Endothelial cell of umbilical vein (primary cell): ENCODE measurements around the gene RASD1. TPM values are rescaled to one million over a fixed set of nuclear protein-coding genes. Genes with fewer than 3 reads are reported as not detected.

Source experiments
- BruUV-seq: library from RNA; stranded (reverse); fragments of 400-500 nt; replicated peaks from 2 replicates; lab custom pipeline; 2021; lab: Mats Ljungman, UMichigan
- CTCF ChIA-PET: fragments of 300-600, 350-600 bp; sonication (Branson Sonifier 250); formaldehyde crosslinking; loops from one replicate; lab custom pipeline; 2021; ENCODE audit warnings: antibody characterized with exemption, inconsistent platforms; lab: Charles Lee
- POLR2A ChIA-PET: fragments of 300-600, 350-600 bp; sonication (Branson Sonifier 250); formaldehyde crosslinking; loops from one replicate; lab custom pipeline; 2021; ENCODE audit warnings: antibody characterized with exemption, inconsistent platforms; lab: Charles Lee
- DNase-seq: peaks from one replicate; pipeline ENCODE4 v3.0.0-alpha.2; 2011; ENCODE audit warnings: low read depth, low spot score
- FAIRE-seq: peaks from 2 replicates; lab custom pipeline; 2011; peaks lifted over from hg19 to GRCh38; lab: Jason Lieb, UNC
- H2AFZ ChIP-seq: 2 replicates; pipeline ENCODE4 v1.6.0; 2012; ENCODE audit warnings: low read depth, low read length, control low read depth, inconsistent platforms
- H3K27ac ChIP-seq: 2 replicates; pipeline ENCODE4 v1.5.1; 2011; ENCODE audit warnings: low read depth, mild to moderate bottlenecking, control low read depth, low read length, moderate library complexity; ENCODE audit not compliant: insufficient read depth
- H3K27me3 ChIP-seq, 2 experiments: 2 replicates each; pipeline versions ENCODE4 v1.6.0 to v1.6.1; 2011; ENCODE audit warnings: low read length in 2 of 2, mixed read lengths in 1 of 2; ENCODE audit not compliant: control insufficient read depth in 2 of 2, insufficient read depth in 2 of 2
- H3K36me3 ChIP-seq, 2 experiments: 2 replicates in 1 of 2; 3 replicates in 1 of 2; pipeline ENCODE4 v1.5.1; 2011; ENCODE audit warnings: low read length in 2 of 2, mild to moderate bottlenecking in 1 of 2, moderate library complexity in 1 of 2; ENCODE audit not compliant: control insufficient read depth in 2 of 2, insufficient read depth in 2 of 2; ENCODE audit errors: extremely low read depth in 1 of 2
- H3K4me1 ChIP-seq: 3 replicates; pipeline ENCODE4 v1.5.1; 2011; ENCODE audit warnings: mild to moderate bottlenecking, low read length; ENCODE audit not compliant: control insufficient read depth, insufficient read depth; ENCODE audit errors: extremely low read depth
- H3K4me2 ChIP-seq: 2 replicates; pipeline ENCODE4 v1.6.1; 2011; ENCODE audit warnings: low read length, control low read depth, mixed read lengths; ENCODE audit not compliant: insufficient read depth
- H3K4me3 ChIP-seq, 3 experiments: fragments of 200-600 bp in 1 of 3; sonication (generic), shearing (Covaris generic) in 1 of 3; replicated peaks in 1 of 3; 2 replicates each; pipeline ENCODE4 v1.5.1; 2011 to 2016; ENCODE audit warnings: control low read depth in 3 of 3, low read length in 3 of 3, mild to moderate bottlenecking in 2 of 3, inconsistent platforms in 1 of 3, low read depth in 1 of 3, moderate library complexity in 1 of 3; ENCODE audit not compliant: insufficient read depth in 1 of 3
- H3K79me2 ChIP-seq: 2 replicates; pipeline ENCODE4 v1.6.0; 2012; ENCODE audit warnings: low read length, inconsistent platforms; ENCODE audit not compliant: control insufficient read depth, insufficient read depth
- H3K9ac ChIP-seq: replicated peaks from 2 replicates; pipeline ENCODE3; 2011; ENCODE audit warnings: low read length, control low read depth; ENCODE audit not compliant: insufficient read depth; ENCODE audit errors: extremely low read depth
- H3K9me1 ChIP-seq: replicated peaks from 3 replicates; pipeline ENCODE4 v1.6.0; 2011; ENCODE audit warnings: mild to moderate bottlenecking, low read length; ENCODE audit not compliant: control insufficient read depth, insufficient read depth; ENCODE audit errors: extremely low read depth
- H3K9me3 ChIP-seq: replicated peaks from 2 replicates; pipeline ENCODE4 v1.5.1; 2012; ENCODE audit warnings: low read length, inconsistent platforms; ENCODE audit not compliant: control insufficient read depth, insufficient read depth
- H4K20me1 ChIP-seq: replicated peaks from 2 replicates; pipeline ENCODE3; 2011; ENCODE audit warnings: mild to moderate bottlenecking, low read length; ENCODE audit not compliant: control insufficient read depth, insufficient read depth; ENCODE audit errors: extremely low read depth
- FOS ChIP-seq: IDR thresholded peaks from 2 replicates; pipeline ENCODE4 v1.6.1; 2011; ENCODE audit warnings: mild to moderate bottlenecking, low read length, moderate library complexity, borderline replicate concordance; ENCODE audit not compliant: insufficient read depth
- GATA2 ChIP-seq: IDR thresholded peaks from 2 replicates; pipeline ENCODE4 v1.7.0; 2011; ENCODE audit warnings: low read depth, mild to moderate bottlenecking, moderate library complexity, mixed read lengths, low read length; ENCODE audit not compliant: insufficient read length, insufficient read depth
- JUN ChIP-seq: IDR thresholded peaks from 2 replicates; pipeline ENCODE4 v1.6.1; 2011; ENCODE audit warnings: borderline replicate concordance, low read depth; ENCODE audit not compliant: insufficient read length, insufficient read depth
- MYC ChIP-seq: IDR thresholded peaks from one replicate; pipeline ENCODE4 v1.6.1; 2011; ENCODE audit warnings: mild to moderate bottlenecking, low read depth, low read length
- POLR2A ChIP-seq: IDR thresholded peaks from 2 replicates; pipeline ENCODE4 v1.6.1; 2012; ENCODE audit warnings: low read depth, mild to moderate bottlenecking, control low read depth, low read length
- POLR2AphosphoS5 ChIP-seq: IDR thresholded peaks from 2 replicates; pipeline ENCODE4 v1.6.1; 2012; ENCODE audit warnings: low read depth, mild to moderate bottlenecking, control low read depth, low read length, moderate library complexity; ENCODE audit not compliant: insufficient read depth
- dilution Hi-C: fragments of 300-500 bp; cut with MboI; formaldehyde crosslinking; loops from one replicate; pipeline ENCODE4 v1.15.0; 2019; ENCODE audit warnings: low sequenced_read_pairs; ENCODE audit not compliant: extremely low pct_ligation_motif_present
- intact Hi-C: fragments of 100-400 bp; cut with micrococcal nuclease; formaldehyde crosslinking; loops from one replicate; pipeline ENCODE4 v1.10.0; 2022
- polyA plus RNA-seq, 4 experiments: library from polyadenylated mRNA; depleted of rRNA in 3 of 4; stranded (reverse) in 3 of 4; unstranded in 1 of 4; fragments of >200 nt; gene quantifications; 2 replicates each; pipeline versions ENCODE4 v1.2.1 to v1.2.3, GENCODE V29; 2011 to 2012; ENCODE audit warnings: missing spikeins in 1 of 4
- total RNA-seq: library from RNA; stranded (reverse); gene quantifications from 2 replicates; pipeline ENCODE4 v1.2.3, GENCODE V29; 2021
- TF ChIP-seq, protein P1 (sequence below): IDR thresholded peaks from 2 replicates; pipeline ENCODE4 v1.6.1; 2011; ENCODE audit not compliant: insufficient read depth, insufficient read length
- TF ChIP-seq, protein P2 (sequence below), 2 donors: IDR thresholded peaks; 1 replicate in 1 of 2; 2 replicates in 1 of 2; pipeline ENCODE4 v1.5.1; 2011; ENCODE audit warnings: low read length in 2 of 2, mild to moderate bottlenecking in 2 of 2, moderate library complexity in 2 of 2, control low read depth in 1 of 2, inconsistent platforms in 1 of 2, low read depth in 1 of 2; ENCODE audit not compliant: insufficient read depth in 1 of 2; ENCODE audit errors: extremely low read depth in 1 of 2

The RASD1 gene
- total and polyA plus RNA-seq, 2 donors (not counting 3 experiments of a cell fraction or from before 2014, with no cell fraction given): 4.2 to 15.7 TPM

DNA sequence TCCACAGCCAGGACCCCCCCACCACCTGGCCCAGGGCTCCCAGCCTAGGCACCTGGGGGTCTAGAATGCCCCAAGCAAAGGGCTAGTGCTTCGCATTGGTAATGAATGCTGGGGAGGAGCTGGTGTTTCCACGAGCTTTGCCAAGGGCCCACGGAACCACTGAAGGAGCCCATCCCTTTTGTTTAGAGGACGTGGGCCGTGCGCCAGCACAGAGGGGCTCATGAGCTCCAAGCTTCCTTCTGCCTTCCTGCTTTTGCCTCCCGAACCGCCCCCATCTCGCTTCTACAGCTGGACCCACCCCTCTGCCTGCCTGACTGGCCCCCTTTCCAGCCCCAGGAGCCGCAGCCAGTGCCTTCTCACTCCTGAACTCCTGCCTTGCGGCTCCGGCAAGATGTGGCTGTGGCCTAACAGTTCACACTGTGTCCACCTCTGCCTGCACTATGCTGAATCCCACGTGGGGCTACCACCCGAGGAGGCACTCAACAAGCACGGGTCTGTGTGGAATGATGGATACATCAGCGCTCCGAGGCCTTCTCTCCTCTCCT is 31.8 kb upstream of the RASD1 start:
- Histone ChIP-seq H3K9ac (no peak overlapping the region), H3K27ac (no peak overlapping the region), H4K20me1 (no peaks in the 10 kb centered on the region), H2AFZ (no peak overlapping the region), H3K4me3 (no peak overlapping the region), H3K79me2 (no peaks in the 10 kb centered on the region), H3K4me1 (no peaks in the 10 kb centered on the region), H3K9me3 (no peaks in the 10 kb centered on the region), H3K36me3 (no peaks in the 10 kb centered on the region), H3K4me2 (no peak overlapping the region), H3K27me3 (no peaks in the 10 kb centered on the region), H3K9me1 (no peaks in the 10 kb centered on the region)
- no peak for TF ChIP-seq JUN
- TF ChIP-seq FOS: no peak
- TF ChIP-seq MYC: no peak
- TF ChIP-seq, protein P1, sequence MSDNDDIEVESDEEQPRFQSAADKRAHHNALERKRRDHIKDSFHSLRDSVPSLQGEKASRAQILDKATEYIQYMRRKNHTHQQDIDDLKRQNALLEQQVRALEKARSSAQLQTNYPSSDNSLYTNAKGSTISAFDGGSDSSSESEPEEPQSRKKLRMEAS: no peak
- TF ChIP-seq POLR2AphosphoS5: no peak
- TF ChIP-seq, protein P2, sequence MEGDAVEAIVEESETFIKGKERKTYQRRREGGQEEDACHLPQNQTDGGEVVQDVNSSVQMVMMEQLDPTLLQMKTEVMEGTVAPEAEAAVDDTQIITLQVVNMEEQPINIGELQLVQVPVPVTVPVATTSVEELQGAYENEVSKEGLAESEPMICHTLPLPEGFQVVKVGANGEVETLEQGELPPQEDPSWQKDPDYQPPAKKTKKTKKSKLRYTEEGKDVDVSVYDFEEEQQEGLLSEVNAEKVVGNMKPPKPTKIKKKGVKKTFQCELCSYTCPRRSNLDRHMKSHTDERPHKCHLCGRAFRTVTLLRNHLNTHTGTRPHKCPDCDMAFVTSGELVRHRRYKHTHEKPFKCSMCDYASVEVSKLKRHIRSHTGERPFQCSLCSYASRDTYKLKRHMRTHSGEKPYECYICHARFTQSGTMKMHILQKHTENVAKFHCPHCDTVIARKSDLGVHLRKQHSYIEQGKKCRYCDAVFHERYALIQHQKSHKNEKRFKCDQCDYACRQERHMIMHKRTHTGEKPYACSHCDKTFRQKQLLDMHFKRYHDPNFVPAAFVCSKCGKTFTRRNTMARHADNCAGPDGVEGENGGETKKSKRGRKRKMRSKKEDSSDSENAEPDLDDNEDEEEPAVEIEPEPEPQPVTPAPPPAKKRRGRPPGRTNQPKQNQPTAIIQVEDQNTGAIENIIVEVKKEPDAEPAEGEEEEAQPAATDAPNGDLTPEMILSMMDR (IDR thresholded peaks at IDR 0.05; ENCODE audit: extremely low read depth in 1 of 2, insufficient read depth in 1 of 2, low read depth in 1 of 2, low read length in 2 of 2): no peak
- TF ChIP-seq POLR2A: no peak
- no peak for TF ChIP-seq GATA2
- dilution Hi-C loops: no loop called here
- BruUV-seq: no TSS peak
- CTCF ChIA-PET: interaction anchor here (0.9 to 1.6 kb wide), 2 partner anchors 31 to 40 kb away, joined by 3 to 6 read pairs; partner anchors contain the start of gene RASD1
- DNase-seq: no peak
- POLR2A ChIA-PET: no interaction called here
- intact Hi-C loops: loop anchor here (5.0 kb wide), 1 partner anchor 61 kb away; no protein-coding TSS in a partner anchor
- no peak for FAIRE-seq
